GM19452 (cell line): ENCODE data around the gene BNC1.
"Not testable (repeated sequence)": the region's sequence is repeated elsewhere in the genome, so short reads cannot be mapped to it uniquely, and the experiment has no call there.

Source experiments
- ATAC-seq: cut with Tn5 transposase; IDR thresholded peaks from one replicate; pipeline ENCODE4 v1.9.1; 2021; ENCODE audit not compliant: unreplicated experiment

Gene BNC1

DNA sequence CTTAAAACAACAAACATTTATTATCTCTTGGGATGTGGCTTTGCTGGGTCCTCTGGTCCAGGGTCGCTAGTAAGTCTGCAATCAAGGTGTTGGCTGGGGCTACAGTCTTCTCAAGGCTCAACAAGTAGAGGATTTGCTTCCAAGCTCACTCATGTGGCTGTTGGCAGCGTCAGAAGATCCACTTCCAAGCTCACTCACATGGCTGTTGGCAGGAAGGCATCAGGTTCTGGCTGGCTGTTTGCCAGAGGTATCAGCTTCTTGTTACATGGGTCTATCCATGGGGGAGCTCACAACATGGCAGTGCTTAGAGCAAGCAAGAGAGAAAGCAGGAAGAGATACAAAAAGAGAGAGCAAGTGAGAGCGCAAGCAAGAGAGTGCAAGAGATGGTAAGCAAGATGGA lies 15.0 kb upstream of the BNC1 start:
- ATAC-seq, result no peak

DNA sequence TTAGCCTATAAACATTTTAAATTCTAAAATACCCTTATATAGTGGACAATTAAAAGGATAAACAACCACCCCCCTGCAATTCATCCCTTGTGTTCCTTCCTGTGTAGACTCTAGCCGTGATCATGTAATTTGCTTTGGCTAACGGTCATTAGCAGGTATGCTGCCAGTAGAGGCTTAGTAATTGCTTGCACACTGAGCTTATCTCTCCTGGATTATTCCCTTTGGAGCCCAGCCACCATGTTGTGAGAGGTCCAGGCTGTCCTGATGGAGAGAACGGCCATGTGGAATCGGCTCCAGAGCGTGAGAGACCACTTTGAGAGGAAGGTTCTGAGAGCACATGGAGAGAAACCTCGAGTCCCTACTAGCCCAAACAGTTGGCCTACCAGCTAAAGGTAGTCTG lies 11.0 kb upstream of the BNC1 start:
- ATAC-seq, result no peak

DNA sequence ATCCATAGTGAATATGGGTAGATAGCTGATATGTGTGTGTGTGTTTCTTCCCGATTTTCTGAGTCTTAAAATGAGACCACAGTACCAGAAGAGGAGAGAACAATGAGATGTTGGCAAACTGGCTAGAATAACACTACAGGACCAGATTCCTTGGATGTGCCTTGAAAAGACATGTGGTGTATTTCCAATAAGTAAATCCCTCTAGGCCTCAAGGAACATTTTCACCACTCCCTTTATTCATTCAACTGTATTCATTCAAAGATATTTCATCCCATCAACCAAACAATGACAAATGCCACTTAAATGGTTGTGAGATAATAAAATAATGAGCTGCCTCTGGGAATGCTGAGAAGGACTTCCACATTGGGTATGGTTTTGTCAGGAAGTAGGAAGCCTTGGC lies 8.7 kb upstream of the BNC1 start:
- ATAC-seq, result no peak

DNA sequence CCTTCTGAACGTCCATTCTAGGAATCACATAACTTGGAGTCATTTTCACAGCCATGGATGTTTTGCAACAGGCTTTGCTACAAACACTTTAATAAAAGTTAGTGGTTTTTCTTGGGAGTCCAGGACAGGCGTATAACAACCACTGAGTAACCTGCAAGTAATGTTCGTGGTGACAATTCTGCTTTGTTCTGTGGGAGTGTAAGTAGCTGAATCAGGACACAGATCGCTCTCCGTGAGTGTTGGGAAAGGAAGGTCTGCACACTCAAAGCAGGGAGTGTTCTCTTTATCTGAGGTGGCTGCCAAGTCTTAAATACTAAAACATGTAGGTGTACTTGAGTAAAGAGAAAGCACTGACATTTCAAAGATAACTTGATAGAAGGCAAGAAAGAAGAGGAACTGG lies 7.9 kb upstream of the BNC1 start:
- no peak for ATAC-seq

DNA sequence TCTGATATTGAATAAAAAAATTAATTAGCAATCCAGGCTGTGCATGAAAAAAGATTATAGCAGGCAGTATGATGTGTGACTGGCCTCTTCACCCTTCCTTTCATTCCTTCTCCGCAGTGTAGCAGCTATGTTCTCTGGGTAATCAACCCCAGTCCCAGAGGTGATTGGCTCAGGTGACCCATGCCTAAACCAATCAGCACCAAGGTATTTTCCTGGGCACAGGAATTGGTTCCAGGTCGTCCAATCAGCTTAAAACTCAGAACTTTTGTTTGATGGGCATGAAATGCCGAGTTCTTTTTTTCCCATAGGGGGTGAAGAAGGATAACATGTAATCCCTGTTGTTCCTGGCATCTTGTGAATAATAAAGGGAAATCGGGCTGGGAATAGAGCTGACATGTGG lies 5.8 kb upstream of the BNC1 start:
- ATAC-seq, result no peak

DNA sequence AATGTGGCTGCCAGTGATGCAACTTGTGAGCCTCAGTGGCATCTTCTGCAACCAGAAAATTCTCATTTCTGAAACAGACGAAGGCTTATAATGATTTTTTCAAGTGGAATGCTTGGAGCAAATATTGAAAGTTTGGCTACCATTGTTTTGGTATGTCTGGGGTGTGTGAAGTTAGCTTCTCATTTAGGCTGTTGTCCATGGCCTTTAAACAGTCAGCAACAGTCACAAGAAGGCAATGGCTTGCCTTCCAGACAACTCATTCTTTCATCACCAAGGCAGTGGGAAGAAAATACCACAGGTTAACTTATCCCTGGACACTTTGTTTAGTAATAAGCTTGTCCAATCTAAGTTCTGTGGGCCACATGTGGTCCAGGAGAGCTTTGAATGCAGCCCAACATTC lies 4.7 kb upstream of the BNC1 start:
- ATAC-seq, result no peak

DNA sequence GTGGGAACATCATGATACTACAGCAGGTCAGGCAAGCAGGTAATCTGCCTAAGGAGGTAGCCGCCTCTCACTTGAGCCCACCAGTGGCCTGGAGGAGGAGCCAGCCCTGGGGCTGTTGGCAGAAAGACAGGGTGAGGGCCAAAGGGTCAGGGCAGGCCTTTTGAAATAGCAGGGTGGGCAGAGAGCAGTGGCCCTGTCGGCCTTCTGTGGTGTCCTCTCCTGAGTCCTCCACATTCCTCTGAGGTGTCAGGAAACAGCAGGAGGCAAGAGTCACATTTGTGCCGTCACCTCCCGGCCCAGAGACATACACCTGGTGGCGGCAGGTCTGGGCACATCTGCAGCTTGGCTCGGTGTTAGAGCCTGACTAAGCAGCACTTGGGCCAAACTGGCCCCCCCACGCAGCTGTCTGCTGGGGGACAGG lies 3.9 kb upstream of the BNC1 start:
- ATAC-seq, result no peak

DNA sequence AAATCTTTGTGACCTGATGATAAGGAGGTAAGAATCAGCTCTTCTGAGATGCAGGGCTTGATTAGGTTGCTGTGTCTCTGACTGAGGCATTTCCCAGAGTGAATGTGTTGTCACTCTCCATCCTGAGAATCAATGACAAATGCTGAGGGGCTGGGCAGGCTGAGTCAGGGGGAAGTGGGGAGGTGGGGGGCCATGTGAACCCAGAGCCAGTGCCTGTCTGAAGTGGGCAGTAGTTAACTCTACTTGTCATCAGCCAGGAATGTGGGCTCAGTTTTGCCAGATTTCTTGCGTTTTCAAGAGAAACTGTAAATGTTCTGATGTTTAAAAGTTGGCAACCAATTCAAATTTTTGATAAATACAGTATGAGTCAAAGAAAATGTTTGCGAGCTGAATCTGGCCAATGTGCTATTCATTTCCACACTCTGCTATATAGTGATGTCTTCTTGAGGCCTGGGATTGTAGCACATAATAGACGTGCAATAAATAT lies 3.1 kb upstream of the BNC1 start:
- ATAC-seq, result no peak

DNA sequence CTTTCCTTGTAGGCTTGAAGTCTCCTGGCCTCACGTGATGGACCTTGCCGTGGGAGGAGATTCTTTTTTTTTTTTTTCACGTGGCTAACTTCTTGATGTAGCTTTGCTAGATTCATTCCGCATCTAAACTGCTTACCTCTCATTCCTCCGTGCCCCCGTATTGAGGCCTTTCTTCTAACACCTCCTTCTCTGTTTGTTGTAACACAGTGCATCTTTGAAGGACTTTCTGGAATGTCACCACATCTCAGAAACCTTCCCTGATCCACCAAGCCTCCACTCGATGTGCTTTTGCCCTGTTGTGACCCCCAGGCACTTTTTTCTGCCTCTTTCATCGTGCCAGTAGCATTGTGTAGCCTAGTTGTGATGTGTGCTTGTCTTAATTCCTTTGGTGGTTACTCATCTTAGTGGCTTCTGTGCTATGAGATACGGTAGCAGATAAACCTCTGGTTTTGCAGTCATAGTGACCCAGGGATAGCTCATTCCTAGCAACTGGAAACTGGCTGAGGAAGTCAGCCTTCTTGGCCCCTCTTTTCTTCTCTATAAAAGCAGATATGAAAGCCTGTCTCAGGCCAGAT lies 1.6 kb upstream of the BNC1 start:
- ATAC-seq, result no peak

DNA sequence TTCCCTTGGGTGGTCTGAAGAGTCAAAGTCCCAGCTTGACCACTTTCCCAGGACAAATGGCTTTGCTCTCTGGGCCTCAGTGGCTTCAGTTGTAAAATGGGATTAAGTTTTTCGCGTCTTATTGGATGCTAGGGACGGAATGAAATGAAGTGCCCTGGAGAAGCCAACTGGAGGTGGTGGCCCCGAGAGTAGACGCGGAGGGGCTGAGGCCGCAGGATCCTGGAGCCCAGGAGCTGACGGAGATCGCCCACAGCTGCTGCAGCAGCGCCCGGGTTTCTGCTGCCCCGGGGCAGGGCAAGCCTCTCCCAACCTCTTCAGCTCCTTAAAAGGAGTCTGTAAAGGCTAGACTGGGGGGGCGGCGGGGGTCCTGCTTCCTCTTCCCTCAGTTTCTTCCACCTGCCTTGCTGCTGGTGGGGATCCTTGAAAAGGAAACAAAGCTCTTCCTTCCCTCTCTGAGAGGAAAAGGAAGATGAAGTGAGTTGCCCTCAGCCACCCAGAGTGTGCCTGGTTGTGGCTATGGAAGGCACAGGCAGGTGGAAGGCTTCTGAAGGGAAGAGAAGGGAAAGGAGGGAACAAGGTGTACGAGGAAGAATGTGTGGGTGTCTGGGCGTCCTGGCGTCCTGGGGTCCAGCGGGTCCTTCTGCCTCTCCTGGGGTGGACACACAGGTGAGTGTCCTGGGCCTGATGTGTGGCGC lies 967 bp upstream of the BNC1 start:
- ATAC-seq, result no peak

DNA sequence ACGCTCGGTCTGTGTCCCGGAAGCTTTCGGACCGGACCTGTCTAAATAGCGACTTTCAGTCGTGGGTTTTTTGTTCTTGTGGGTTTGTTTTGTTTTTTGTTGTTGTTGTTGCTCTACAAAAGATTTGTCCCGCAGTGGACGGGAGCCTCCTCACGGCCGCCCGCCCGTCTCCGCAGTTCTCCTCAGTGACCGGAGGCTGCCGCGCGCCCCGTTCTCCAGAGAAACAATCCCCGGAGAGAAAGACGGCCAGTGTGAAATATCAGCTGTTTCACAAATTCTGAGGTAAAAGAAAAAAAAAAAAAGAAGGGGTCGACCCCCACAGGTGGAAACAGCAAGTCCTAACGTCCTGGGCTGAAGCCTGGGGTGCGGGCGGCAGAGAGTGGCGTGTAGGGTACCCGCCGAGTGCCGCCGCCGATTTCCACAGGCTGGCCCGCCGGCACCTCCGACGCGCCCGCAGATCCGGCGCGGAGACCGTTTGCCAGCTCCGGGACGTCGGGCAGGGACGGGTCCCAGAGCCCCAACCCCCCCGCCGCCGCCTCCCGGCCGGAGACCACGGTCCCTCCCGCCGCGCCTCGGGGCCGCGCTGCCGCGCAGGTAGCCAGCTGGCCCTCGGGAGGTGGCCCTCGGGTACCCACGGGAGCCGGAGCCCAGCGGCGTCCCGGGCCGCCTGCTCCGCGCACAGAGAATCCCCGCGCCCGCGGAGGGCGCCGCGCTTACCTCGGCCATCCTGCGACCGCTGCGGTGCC lies 478 bp downstream of the BNC1 start:
- no peak for ATAC-seq

DNA sequence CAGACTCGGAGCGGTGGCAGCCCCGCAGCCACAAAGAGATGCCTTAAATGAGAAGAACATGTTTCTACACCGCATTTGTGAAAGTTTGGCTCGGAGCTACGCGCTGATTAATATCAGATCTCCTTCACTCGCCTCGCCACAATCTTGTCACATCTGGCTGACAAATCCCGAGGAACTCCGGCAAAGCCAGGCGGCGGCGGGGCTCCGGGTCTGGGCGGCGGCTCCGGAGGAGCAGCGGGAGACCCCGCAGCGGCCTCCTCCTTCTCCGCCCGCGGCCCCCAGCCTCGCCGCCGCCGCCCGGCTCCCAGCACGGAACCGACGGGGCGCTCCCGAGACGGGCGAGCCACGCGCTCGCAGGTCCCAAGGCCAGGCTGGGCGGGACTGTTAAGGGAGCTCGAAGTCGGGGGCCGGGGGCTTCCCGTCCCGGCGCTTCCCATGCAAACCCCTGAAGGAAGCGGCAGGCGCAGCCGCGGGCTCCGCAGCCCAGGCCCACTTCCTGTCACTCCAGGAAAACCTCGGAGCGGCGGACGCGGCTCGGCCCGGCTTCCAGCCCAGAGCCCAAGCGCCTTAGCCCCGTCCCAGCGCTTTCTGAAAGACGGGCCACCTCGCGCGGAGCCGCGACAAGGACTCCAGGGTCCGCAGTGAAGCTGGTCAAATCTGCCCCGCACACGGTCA lies 1.2 kb downstream of the BNC1 start:
- no peak for ATAC-seq

DNA sequence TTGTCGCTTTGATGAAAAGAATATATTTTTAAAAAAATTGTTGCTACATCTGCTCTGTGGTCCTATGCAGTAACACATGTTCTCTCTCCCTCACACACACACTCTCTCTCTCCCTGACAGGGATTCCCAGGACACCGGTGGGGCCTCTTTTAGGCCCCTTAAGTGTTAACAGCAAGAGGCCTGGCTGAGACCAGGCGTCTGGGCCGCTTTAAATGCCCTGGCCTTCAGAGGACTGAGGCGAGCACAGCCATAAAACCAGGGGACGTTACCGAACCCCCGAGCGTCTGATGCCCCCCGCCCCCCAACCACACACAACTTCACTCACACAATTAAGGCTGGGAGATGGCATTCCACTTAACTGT lies 1.7 kb downstream of the BNC1 start:
- ATAC-seq, result no peak

DNA sequence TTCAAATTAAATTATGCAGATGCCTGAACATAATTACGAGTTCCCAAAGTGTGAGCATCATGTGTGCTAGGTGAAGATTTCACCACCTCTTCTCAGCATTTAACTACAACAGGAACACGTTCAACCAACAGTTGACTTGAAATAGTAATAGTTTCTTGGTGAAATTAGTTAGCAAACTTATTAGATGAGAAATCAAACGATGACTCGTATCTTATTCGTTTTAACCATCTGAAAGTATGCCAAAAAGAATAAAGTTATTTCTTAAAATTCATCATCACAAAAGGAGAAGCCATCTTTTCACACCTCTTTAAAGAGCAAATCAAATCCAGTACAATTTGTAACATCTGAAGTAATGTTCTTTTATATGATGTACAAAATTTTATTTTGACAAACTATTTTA lies 2.3 kb downstream of the BNC1 start:
- ATAC-seq, result no peak

DNA sequence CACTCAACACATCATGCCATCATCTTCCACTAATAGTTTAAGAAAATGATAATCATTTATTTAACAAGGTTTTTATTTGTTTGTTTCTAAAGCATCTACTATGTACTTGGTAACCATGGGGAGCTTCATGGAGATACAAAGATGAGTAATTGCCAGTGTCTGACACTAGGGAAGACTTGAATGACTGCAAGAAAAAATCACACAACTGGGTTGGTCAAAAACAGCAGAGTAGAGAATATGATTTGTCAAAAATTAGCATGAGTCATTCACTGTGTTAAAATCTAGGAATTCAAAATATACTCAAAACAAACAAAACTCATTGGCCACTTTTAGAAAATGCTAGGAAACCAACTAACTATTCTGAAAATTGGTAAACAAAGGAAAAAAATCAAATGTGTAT lies 6.3 kb downstream of the BNC1 start:
- no peak for ATAC-seq

DNA sequence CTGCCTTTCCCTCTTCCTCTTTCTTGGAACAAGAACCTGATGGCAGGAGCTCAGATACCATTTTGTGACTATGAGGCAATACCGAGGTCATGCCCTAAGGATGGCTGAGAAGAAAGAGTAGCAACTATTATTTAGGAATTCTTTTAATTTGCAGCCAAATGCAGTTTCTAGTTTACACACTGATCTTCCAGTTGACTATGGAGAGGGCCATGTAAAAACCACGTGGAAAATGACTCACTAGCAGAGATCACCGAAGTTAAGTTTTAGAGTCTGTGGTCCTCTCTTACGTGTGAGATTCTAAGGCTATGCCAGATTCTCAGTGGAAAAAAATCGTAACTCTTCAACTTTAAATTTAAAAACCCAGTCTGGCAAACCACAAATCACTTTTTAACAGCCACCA lies 7.8 kb downstream of the BNC1 start:
- ATAC-seq, result no peak

DNA sequence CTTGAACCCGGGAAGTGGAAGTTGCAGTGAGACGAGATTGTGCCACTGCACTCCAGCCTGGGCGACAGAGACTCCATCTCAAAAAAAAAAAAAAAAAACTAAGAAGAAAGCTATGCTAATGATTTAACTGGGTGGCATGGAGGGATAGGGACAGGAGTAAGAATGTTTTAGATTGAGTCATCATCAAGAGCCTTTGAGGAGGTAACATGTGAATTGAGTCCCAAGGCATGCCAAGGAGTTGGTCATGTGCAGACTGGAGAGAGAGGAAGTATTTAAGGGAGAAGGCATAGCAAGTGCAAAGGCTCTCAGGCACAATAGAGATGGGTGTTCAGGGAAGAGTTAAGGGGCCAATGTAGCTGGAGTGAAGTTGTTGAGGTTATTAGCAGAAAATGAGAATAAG lies 9.1 kb downstream of the BNC1 start:
- ATAC-seq, result no peak

DNA sequence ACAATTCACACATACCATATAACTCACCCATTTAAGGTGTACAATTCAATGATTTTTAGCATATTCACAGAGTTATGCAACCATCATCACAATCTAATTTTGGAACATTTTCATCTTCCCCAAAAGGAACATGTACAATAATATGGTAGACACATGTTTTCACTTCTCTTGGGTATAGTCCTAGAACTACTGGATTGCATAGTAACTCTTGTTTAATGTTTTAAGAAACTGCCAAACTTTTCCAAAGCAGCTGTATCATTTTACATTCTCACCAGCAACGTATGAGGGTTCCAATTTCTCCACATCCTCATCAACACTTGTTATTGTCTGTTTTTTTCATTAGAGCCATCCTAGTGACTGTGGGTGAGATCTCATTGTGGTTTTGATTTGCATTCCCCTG lies 14.3 kb downstream of the BNC1 start:
- no peak for ATAC-seq

DNA sequence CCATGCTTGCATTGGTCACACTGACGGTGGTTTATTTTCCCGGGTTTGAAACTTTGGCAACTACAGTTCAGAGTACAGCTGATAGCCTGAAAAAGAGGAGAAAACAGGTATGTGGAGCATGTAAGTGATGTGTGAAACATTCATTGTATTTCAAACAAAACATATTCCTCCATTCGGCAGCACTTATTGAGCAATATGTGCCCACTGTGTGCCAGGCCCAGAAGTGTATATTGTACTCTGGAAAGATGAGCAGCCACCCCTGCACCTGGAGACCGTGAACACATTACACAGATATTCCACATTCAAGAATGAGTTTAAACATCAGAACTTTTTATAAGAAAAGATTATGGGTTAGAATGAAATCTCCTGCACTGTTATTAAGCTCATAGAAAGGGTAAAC lies 16.3 kb downstream of the BNC1 start:
- ATAC-seq, result no peak

DNA sequence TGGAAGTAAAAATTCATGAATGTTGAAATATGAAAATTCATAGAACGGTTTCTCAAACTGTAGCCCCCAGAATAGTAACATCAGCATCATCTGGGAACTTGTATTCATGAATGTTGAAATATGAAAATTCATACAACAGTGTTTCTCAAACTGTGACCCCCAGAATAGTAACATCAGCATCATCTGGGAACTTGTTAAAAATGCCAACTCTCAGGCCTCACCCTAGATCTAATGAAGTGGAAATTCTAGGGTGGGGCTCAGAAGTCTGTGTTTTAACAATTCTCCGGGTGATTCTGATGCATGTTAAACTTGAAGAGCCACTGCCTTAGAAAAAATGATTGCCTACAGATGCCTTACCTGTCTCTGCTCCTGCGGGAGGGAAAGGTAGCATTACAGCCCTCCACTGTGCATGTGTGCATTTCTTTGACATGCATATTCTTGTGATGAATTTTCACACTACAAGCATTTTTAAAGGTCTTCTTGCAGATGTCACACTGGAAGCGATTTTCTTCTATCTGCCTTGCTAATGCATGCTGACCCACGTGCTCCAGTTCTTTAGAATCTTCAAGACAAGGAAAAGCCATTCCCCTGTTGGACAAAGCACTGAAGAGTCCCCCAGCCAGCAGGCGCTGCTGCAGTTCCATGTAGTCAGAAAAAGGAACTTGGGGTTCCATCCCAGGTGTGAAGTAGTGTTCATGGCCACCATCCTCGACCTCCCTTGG lies 21.7 kb downstream of the BNC1 start:
- no peak for ATAC-seq

DNA sequence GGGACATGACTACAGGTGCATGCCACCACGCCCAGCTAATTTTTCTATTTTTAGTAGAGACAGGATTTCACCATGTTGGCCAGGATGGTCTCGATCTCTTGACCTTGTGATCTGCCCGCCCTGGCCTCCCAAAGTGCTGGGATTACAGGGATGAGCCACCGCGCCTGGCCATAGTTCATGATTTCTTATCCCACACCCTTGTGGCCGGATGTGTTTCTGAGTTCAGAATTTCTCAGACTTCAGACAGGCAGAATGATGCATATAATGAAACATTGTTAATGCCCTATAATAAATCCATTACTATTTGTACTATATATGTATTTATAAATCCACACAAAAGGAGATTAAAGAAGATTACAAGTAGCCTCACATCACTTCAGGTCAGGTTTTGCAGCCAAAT lies 22.3 kb downstream of the BNC1 start:
- ATAC-seq, result not testable (repeated sequence)
